Neural progenitor cell (in vitro differentiated cells): ENCODE measurements around the gene CCM2.

Source experiments
- EZH2 ChIP-seq: fragments of 200-600 bp; sonication (generic); IDR thresholded peaks from 2 replicates; pipeline ENCODE4 v1.6.1; 2017; ENCODE audit warnings: antibody characterized with exemption, mild to moderate bottlenecking, moderate library complexity
- EZH2phosphoT487 ChIP-seq: fragments of 200-600 bp; sonication (generic); IDR thresholded peaks from 2 replicates; pipeline ENCODE4 v1.6.1; 2017; ENCODE audit warnings: antibody characterized with exemption
- TF ChIP-seq, protein P1 (sequence below): fragments of 200-600 bp; sonication (generic); IDR thresholded peaks from 2 replicates; pipeline ENCODE4 v1.5.1; 2017; ENCODE audit warnings: antibody characterized with exemption, mild to moderate bottlenecking

DNA sequence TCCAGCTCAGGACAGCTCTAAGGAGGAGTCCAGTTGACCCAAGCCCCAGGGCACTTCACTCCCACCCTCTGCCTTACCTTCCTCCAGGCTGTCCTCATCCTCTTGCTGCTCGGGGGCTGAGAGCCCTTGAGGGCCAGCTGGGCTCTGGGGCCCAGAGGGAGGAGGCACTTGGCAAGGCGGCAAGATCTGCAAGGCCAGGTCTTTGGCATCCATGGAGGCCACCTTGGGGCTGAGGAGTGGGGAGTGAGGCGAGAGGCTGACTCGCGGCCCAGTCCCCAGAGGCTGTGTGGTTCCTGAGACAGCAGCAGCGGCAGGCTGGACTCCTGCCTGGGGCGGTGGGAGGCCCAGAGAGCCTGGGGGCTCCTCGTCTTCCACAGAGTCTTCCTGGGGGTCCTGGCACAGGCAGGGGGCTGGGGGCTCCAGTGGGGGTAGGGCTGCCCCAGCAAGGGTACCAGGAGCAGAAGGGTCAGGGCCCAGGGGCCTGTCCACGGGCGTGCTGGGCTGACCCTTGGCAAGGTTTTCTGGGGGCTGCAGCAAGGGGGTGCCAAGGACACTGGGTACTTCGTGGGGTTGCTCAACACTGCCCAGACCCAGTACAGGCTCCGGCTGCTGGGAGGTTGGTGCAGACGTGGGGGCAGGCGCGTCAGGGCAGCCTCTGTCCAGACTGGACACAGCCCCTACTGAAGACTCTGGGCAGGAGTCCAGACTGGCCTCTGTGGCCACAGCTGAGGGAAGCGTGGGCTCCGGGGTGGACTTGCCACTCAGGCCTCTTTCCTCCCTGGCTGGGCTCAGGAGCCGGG lies 82.2 kb downstream of the CCM2 start:
- TF ChIP-seq, protein P1, sequence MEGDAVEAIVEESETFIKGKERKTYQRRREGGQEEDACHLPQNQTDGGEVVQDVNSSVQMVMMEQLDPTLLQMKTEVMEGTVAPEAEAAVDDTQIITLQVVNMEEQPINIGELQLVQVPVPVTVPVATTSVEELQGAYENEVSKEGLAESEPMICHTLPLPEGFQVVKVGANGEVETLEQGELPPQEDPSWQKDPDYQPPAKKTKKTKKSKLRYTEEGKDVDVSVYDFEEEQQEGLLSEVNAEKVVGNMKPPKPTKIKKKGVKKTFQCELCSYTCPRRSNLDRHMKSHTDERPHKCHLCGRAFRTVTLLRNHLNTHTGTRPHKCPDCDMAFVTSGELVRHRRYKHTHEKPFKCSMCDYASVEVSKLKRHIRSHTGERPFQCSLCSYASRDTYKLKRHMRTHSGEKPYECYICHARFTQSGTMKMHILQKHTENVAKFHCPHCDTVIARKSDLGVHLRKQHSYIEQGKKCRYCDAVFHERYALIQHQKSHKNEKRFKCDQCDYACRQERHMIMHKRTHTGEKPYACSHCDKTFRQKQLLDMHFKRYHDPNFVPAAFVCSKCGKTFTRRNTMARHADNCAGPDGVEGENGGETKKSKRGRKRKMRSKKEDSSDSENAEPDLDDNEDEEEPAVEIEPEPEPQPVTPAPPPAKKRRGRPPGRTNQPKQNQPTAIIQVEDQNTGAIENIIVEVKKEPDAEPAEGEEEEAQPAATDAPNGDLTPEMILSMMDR, result no peak
- no peak for TF ChIP-seq EZH2phosphoT487
- no peak for TF ChIP-seq EZH2
